ENCODE measurements around the gene PTPRO.

DNA sequence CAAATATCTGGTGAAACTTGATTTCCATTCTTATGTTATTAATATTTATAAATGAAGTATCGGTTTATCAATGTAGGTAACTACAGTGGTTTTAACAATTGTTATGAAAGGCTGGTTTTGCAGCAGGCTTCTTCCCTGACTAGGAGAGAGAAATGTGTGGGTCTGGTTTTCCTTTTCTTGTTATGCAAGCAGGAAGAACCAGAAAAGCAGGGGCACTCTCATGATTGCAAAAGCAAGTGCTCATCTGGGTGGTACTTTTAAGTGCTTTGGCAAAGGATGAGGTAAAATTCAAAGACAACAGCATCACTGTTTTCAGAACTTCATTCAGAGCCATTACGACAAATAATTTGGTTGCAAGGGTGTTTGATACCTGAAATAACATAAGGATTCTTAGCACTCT, 105.6 kb downstream of the PTPRO start:
- TF ChIP-seq POLR2A (IDR thresholded peaks at IDR 0.05; ENCODE audit: low read length) (no peak), GATA1 (IDR thresholded peaks at IDR 0.05; ENCODE audit: low read depth, low read length) (no peak)
